DND-41 (cell line): ENCODE measurements around the gene LRRC3.

Experiments used
- CTCF ChIP-seq: IDR thresholded peaks from 2 replicates; pipeline ENCODE4 v1.5.1; 2012; ENCODE audit warnings: borderline replicate concordance, low read length, moderate library complexity, mild to moderate bottlenecking; ENCODE audit not compliant: poor library complexity, severe bottlenecking; ENCODE audit errors: extremely low read depth
- EZH2 ChIP-seq: IDR thresholded peaks from 3 replicates; pipeline ENCODE4 v1.6.1; 2012; ENCODE audit warnings: borderline replicate concordance, low read depth, mild to moderate bottlenecking, moderate library complexity, low read length, inconsistent platforms; ENCODE audit not compliant: severe bottlenecking

- TF ChIP-seq CTCF (no peak), EZH2 (no peak)
These were observed 4.9 kb upstream of the LRRC3 start for GRCh38 chr21:44450402-44450801.
